Measurements from ENCODE around the gene FXR2.

- no peak for TF ChIP-seq CREM (IDR thresholded peaks at IDR 0.05; ENCODE audit: low read depth)
- no peak for TF ChIP-seq NFYB (IDR thresholded peaks at IDR 0.05; ENCODE audit: extremely low read depth, insufficient read length)
- no peak for TF ChIP-seq KLF1 (tag; IDR thresholded peaks at IDR 0.05)
- TF ChIP-seq EZH2 (IDR thresholded peaks at IDR 0.05; ENCODE audit: borderline replicate concordance, low read depth, low read length): no peak
- TF ChIP-seq PREB (CRISPR knock-in tag; IDR thresholded peaks at IDR 0.05): no peak
- no peak for TF ChIP-seq POLR2A (conservative IDR thresholded peaks at IDR 0.05)
- no peak for TF ChIP-seq HIVEP1 (CRISPR knock-in tag; IDR thresholded peaks at IDR 0.05)
- TF ChIP-seq RBM22 (IDR thresholded peaks at IDR 0.05; ENCODE audit: low read depth, low read length, poor library complexity, severe bottlenecking): no peak
- TF ChIP-seq ELF1 (tag; IDR thresholded peaks at IDR 0.05): no peak
- no peak for TF ChIP-seq NCOR1 (IDR thresholded peaks at IDR 0.05)
- TF ChIP-seq ATF3 (IDR thresholded peaks at IDR 0.05): no peak
- no peak for TF ChIP-seq ATF3 (CRISPR knock-in tag; conservative IDR thresholded peaks at IDR 0.05)
Measured at GRCh38 chr17:7640783-7641182, 26.1 kb upstream of the FXR2 start.

Measured in K562 (cell line).